Bronchial epithelial cell (primary cell): ENCODE measurements around the gene HOXA6. TPM values are rescaled to one million over a fixed set of nuclear protein-coding genes. Genes with fewer than 3 reads are reported as not detected.

Experiments used
- DNase-seq: peaks from one replicate; pipeline ENCODE4 v3.0.0-alpha.2; 2010; ENCODE audit warnings: low read depth
- FAIRE-seq: peaks from 2 replicates; lab custom pipeline; 2011; peaks lifted over from hg19 to GRCh38; lab: Jason Lieb, UNC
- H3K27me3 ChIP-seq: 2 replicates; pipeline ENCODE4 v1.5.1; 2011; ENCODE audit warnings: low read length; ENCODE audit not compliant: control insufficient read depth, insufficient read depth
- H3K36me3 ChIP-seq: 2 replicates; pipeline ENCODE4 v1.5.1; 2011; ENCODE audit warnings: low read length; ENCODE audit not compliant: control insufficient read depth, insufficient read depth
- H3K4me3 ChIP-seq: 2 replicates; pipeline ENCODE4 v1.5.1; 2011; ENCODE audit warnings: mild to moderate bottlenecking, low read depth, low read length, control low read depth
- total RNA-seq: library from RNA; depleted of rRNA; stranded (reverse); fragments of >200 nt; gene quantifications from 2 replicates; pipeline ENCODE4 v1.2.1, GENCODE V29; 2014
- TF ChIP-seq, protein P1 (sequence below): IDR thresholded peaks from 2 replicates; pipeline ENCODE4 v1.5.1; 2011; ENCODE audit warnings: mild to moderate bottlenecking, moderate library complexity, low read length, control low read depth, inconsistent platforms; ENCODE audit not compliant: insufficient read depth, severe bottlenecking

Gene HOXA6
- total RNA-seq, 1 donor from 2014 or later: 0.53 TPM

DNA sequence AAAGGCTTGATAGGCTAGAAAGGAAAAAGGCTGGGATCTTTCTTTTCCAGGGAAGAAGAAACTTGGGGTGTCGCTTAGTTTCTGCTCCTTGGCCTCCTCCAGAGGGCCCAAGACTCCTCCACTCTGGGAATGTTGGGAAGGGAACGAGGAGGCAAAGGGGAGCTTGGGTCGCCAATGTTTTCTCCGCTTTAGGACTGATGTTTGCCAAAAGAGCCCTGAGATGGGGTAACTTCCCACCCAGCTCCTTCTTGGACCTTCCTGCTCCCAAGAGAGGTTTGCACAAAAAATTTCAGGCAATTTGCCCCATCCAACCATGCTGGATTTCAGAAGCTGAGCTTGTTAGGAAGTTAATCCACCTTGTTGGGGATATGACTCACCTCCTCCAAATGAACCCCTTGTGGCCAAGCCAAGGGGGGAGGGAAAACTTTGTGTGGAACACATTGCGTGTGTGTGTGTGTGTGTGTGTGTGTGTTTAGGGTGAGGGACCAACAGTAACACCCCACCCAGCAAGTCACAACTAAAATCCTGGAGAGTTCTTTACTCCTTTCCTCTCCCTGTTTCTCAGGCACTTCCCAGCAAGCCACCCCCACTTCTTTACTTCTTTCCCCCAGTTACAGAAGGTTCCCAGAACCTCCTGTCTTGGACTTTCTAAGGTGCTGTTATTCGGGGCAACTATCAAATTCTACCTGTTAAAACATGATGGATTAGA is 36.4 kb downstream of the HOXA6 start:
- no peak overlapping the region for H3K4me3 ChIP-seq
- peaks cover 68% of the 10 kb centered on the region for H3K27me3 ChIP-seq
- H3K36me3 ChIP-seq: no peaks in the 10 kb centered on the region
- FAIRE-seq (no peak), DNase-seq (no peak)
- TF ChIP-seq, protein P1, sequence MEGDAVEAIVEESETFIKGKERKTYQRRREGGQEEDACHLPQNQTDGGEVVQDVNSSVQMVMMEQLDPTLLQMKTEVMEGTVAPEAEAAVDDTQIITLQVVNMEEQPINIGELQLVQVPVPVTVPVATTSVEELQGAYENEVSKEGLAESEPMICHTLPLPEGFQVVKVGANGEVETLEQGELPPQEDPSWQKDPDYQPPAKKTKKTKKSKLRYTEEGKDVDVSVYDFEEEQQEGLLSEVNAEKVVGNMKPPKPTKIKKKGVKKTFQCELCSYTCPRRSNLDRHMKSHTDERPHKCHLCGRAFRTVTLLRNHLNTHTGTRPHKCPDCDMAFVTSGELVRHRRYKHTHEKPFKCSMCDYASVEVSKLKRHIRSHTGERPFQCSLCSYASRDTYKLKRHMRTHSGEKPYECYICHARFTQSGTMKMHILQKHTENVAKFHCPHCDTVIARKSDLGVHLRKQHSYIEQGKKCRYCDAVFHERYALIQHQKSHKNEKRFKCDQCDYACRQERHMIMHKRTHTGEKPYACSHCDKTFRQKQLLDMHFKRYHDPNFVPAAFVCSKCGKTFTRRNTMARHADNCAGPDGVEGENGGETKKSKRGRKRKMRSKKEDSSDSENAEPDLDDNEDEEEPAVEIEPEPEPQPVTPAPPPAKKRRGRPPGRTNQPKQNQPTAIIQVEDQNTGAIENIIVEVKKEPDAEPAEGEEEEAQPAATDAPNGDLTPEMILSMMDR: no peak

DNA sequence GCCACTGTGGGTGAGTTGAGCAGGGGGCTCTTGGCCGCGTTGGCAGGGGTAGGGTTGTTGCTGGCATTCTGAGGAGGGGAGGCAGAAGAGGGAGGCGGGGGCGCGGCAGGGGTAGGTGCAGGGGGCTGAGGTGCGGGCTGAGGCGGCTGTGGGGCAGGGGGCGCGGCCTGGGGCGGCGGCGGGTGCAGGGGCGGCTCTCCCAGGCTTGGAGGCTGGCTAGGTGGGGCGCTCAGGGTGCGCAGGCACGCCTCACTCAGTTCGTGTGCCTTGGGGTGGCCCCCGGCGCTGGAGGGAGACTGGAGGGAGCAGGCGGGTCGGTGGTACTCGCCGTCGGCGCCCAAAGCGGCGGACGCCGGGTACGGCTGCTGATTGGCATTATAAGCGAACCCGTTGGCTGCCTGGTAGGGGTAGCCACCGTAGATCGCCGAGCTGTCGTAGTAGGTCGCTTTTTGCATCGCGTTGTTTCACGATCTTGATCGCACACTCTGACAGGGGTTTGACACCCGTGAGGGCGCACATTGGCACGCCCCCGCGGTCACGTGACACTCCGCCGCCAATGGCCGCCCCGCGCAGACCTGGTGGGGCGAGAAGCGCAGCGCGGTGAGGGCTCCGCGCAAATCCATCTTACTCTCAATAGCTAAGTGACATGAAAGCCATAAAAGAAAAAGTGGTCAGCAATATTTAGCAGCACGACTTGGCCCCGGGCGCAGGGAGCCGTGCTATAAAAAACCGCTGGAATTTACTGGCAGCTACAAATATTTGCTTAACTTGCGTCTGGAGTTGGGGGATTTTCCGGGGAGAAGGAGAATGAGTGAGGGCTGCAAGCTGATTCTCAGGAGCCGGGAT is 37.2 kb downstream of the HOXA6 start:
- TF ChIP-seq, protein P1: no peak
- FAIRE-seq (no peak), DNase-seq (no peak)
- H3K36me3 ChIP-seq: no peaks in the 10 kb centered on the region
- H3K4me3 ChIP-seq: no peak overlapping the region
- peaks cover 73% of the 10 kb centered on the region for H3K27me3 ChIP-seq

DNA sequence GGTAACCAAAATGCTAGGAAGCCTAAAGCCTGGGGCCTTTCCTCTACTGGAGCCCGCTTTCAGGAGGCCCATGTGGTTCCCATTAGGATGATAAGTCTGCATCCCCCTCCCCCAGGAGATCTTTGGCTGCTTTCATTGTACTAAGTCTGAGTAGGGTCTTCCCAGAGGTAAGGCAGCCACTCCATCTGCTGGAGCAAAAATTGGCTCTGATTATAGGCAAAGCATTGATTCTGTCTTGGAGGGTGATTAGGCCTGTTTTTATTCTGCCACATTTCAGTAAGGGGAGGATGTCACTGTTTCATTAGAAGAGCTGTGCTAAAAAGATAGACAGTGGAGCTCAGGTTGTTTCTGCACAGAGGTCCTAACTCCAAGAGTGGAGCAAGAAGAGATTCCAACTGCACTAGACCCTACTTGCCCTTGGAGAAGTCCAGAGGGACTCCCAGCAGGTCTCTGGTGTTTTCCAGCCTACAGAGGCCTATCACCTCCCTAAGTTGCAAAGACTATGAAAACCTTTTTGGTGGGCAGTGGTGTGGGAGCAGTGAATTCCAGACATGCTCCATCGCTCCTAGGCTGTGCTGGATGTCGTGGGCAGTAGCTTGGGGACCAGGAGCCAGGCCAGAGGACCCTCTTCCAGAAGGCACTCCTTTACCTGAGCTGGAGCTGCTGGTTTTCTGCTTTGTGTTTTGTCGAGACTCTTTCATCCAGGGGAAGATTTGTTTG is 37.9 kb downstream of the HOXA6 start:
- Histone ChIP-seq H3K4me3 (no peak overlapping the region), H3K27me3 (peaks cover 72% of the 10 kb centered on the region), H3K36me3 (no peaks in the 10 kb centered on the region)
- FAIRE-seq (no peak), DNase-seq (no peak)
- TF ChIP-seq, protein P1: no peak

DNA sequence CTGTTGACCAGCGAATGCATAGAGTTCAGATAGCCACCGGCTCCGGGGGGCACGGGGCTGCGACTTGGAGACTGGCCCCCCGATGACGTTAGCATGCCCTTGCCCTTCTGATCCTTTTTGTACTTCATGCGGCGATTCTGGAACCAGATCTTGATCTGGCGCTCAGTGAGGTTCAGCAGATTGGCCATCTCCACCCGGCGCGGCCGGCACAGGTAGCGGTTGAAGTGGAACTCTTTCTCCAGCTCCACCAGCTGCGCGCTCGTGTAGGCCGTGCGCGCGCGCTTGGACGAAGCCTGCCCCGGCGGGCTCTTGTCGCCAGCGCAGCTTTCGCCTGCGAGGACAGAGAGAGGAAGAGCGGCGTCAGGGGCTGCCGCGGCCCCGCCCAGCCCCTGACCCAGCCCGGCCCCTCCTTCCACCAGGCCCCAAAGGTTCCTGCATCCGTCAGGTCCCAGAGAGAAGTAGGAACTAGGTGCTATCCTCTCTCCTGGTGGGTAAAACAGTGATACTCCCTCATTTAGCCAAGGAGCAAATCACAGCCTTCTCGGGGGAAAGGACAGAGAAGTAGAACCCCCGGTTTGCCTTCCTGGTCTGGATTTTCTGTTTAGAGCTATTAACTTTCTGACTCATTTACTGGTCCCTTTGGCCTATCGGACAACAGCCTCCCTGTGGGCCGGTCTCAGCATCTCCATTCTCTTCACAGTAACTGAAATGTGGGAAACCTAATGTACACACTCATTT is 39.0 kb downstream of the HOXA6 start:
- TF ChIP-seq, protein P1: no peak
- no peak for FAIRE-seq

More for the DNA sequence above, 39.0 kb downstream of the HOXA6 start:
- Histone ChIP-seq H3K36me3 (no peaks in the 10 kb centered on the region), H3K27me3 (peaks cover 74% of the 10 kb centered on the region), H3K4me3 (no peak overlapping the region)
- DNase-seq: no peak
